GM10248 (cell line): ENCODE measurements around the gene PREX1.

ENCODE experiments used
- CTCF ChIA-PET: fragments of 300-600 bp; sonication (Branson Sonifier 250); formaldehyde crosslinking; extraction: SDS; loops from one replicate; lab custom pipeline; 2021; ENCODE audit warnings: antibody characterized with exemption; lab: Yijun Ruan, JAX
- POLR2A ChIA-PET: fragments of 350-650 bp; sonication (Branson Sonifier 250); formaldehyde crosslinking; extraction: SDS; loops from one replicate; lab custom pipeline; 2020; ENCODE audit warnings: antibody characterized with exemption; lab: Yijun Ruan, JAX
- DNase-seq: peaks from one replicate; pipeline ENCODE4 v3.0.0; 2012; ENCODE audit errors: extremely low spot score
- CTCF ChIP-seq: IDR thresholded peaks from 2 replicates; pipeline ENCODE4 v1.5.1; 2012; ENCODE audit warnings: mild to moderate bottlenecking, low read depth; ENCODE audit errors: extremely low read depth, missing control alignments, control extremely low read depth

PREX1 gene

GRCh38 chr20:48592107-48592940 is 235.5 kb downstream of the PREX1 start:
- no peak for TF ChIP-seq CTCF
- CTCF ChIA-PET = interaction anchor here (1.5 to 2.1 kb wide), 2 partner anchors 19 to 28 kb away, joined by 6 to 9 read pairs; no protein-coding TSS in a partner anchor
- POLR2A ChIA-PET = no interaction called here

GRCh38 chr20:48586730-48587129 is 241.1 kb downstream of the PREX1 start:
- POLR2A ChIA-PET = no interaction called here
- no peak for TF ChIP-seq CTCF
- no peak for DNase-seq
- CTCF ChIA-PET = no interaction called here

More at GRCh38 chr20:48592107-48592940, 235.5 kb downstream of the PREX1 start:
- no peak for DNase-seq

- POLR2A ChIA-PET = no interaction called here
- no peak for TF ChIP-seq CTCF
- CTCF ChIA-PET = no interaction called here
- DNase-seq = no peak
These were observed 242.5 kb downstream of the PREX1 start for GRCh38 chr20:48585061-48585870.

GRCh38 chr20:48584391-48585060 is 243.3 kb downstream of the PREX1 start:
- CTCF ChIA-PET = no interaction called here
- POLR2A ChIA-PET = no interaction called here
- DNase-seq = no peak
- TF ChIP-seq CTCF = no peak

GRCh38 chr20:48583801-48584200 is 244.0 kb downstream of the PREX1 start:
- CTCF ChIA-PET = no interaction called here
- no peak for TF ChIP-seq CTCF
- no peak for DNase-seq
- POLR2A ChIA-PET = no interaction called here

GRCh38 chr20:48583171-48583570 is 244.6 kb downstream of the PREX1 start:
- no peak for DNase-seq
- ChIA-PET CTCF (interaction anchor here (1.0 to 1.8 kb wide), 3 partner anchors 12 to 843 kb away, joined by 4 to 7 read pairs (median 6); no protein-coding TSS in a partner anchor), POLR2A (no interaction called here)
- TF ChIP-seq CTCF = no peak
